HG03066 (cell line): Measurements from ENCODE around the gene TTLL11.

Experiments
- ATAC-seq: cut with Tn5 transposase; IDR thresholded peaks from one replicate; pipeline ENCODE4 v1.9.1; 2021; ENCODE audit warnings: low read depth; ENCODE audit not compliant: unreplicated experiment

TTLL11 gene

DNA sequence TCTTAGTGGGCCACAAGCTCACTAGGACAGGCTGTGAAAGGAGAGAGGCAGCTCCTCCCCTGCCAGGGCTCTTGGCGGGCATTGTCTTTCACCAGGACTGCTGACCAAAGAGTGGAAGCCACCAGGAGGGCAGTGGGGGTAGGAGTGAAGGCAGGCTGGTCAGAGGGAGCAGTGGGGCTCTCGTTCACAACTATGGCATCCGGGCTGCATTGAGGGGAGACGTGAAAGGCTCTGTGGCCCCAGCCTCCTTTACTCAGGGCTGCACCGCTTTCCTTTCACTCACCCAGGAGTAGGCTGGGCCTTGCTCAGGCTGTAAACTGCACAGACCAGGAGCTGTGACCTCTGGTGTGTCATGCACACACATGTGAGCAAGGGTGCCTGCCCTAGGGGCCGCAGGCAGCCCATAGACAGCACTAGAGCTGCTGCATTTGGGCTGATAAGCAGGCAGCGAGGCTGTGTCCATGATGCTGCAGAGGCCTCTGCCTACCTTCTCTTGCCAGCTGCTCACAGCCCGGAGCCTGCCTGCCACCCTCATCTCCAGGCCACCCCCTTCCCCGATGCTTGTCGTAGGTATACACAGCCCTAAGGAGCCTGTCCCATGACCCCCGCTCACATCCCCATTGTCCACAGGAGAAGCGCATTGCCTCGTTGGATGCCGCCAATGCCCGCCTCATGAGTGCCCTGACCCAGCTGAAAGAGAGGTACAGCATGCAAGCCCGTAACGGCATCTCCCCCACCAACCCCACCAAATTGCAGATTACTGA lies 311.2 kb downstream of the TTLL11 start:
- no peak for ATAC-seq

DNA sequence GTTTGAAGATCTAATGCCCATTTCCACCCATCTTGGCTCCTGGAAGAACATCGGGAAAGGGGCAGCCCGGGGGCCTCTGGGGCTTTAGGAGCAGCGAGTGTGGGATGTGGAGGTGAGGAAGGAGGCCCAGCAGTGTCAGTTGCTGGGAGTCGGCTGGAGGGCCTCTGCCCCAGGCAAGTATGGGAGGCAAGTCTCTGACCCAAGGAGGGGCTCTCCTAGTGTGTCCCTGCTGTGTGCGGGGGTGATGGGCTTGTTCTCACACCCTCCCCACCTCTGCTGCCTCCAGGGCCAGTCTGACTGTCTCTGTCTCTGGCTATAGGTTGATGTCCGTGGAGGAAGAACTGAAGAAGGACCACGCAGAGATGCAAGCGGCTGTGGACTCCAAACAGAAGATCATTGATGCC lies 312.0 kb downstream of the TTLL11 start:
- ATAC-seq, result no peak

DNA sequence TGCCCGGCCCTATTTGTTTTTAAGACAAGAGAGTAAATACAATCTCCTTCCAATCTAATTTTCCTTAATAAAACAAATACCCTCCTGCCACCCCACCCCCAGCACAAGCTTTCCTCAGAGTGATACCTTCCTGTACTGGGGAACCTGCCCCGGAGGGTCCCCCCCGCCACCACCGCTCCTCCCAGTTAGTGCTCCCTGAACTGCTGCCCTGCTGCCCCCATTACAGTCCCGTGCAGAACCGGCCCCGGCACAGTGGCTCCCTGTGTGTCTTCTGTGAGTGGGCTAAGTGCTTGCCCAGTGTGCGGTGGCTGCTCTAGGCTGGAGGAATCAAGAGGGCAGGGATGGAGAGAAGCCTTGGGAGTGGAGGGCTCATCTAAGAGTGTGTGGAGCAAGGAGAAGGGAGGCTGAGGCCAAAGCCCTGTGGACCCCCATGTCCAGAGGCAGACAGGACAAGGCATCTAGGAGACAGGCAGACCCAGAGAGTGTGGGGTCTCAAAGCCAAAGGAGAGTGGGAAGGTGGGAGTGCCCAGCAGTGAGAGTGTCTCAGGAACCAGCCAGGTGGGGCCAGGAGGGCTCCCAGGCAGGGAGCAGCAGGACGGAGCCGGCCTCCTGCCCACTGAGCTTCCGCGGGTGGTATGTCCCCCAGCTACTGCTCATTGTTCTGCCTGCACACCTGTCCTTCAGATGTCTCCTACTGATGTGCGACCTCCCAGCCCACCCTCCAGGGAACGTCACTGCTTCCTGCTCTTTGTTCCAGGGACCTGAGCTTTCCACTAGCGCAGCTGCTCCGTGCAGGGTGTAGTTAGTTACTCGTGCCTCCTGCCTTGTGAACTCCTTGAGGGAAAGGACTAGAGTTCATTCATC lies 312.7 kb downstream of the TTLL11 start:
- ATAC-seq, result no peak

DNA sequence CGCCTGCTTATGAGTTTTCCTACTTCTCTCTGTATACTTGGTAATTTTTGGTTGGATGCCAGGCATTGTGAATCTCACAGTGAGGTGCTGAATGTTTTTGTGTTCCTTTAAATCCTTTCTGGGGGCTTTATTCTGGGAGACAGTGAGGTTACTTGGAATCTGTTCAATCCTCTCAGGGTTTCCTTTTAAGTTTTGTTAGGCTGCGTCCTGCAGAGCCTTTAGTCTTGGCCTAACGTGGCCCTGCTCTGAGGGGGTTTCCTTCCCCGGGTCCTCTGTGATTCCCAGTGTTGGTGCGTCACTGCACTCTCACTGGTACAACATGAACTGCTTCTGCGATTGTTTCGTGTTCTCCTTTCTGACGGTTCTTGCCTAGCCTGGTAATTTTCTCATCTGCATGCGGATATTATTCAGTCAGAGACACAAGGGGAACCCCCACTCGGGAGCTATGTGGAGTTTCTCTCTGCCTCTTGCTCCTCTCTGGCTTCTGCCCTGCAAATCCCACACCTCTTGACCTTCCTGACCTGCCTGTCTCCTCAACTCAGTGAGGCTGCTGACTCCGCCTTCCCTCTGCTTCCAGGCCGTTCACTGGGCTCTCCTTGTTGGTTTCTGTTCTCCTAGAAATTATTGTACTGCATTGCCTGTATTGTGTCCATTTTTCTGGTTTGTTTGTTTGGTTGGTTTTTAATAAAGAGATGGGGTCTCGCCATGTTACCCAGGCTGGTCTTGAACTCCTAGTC lies 313.6 kb downstream of the TTLL11 start:
- ATAC-seq, result no peak

DNA sequence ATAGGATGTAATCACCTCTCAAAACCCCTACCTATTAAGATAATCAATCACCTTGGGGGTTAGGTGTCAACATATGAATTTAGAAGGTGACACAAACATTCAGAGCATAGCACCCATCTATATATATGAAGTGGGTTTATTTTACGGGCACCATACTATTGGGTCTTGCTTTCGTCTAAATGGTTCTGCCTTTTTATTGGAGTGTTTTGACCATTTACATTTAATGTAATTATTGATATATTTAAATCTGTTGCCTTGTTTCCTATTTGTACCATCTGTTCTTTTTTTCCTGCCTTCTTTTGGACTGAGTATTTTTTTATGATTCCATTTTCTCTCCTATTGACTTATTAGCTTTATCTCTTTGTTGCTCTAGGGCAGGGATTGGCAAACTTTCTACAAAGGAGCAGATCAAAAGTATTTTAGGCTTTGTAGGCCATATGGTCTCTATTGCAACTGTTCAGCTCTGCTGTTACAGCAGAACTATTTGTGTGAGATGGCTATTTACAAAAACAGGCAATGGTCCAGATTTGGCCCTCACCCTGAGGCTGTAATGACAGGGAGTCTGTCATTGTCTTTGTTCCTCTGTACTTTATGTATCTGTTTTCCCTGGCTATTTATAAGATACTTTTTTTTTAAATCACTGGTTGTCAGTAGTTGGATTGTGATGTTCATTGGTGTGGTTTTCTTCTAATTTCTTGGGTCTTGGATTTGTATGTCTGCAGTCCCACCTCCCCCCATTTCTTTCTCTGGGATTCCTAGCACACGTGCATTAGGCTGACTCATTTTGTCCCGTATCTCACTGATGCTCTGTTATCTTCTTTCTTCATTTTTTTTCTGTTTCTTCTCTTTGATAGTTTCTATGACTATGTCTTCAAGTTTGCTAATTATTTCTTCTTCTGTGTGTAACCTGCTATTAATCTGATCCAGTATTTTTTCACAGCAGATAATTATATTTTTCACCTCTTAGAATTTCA lies 314.6 kb downstream of the TTLL11 start:
- ATAC-seq, result no peak

DNA sequence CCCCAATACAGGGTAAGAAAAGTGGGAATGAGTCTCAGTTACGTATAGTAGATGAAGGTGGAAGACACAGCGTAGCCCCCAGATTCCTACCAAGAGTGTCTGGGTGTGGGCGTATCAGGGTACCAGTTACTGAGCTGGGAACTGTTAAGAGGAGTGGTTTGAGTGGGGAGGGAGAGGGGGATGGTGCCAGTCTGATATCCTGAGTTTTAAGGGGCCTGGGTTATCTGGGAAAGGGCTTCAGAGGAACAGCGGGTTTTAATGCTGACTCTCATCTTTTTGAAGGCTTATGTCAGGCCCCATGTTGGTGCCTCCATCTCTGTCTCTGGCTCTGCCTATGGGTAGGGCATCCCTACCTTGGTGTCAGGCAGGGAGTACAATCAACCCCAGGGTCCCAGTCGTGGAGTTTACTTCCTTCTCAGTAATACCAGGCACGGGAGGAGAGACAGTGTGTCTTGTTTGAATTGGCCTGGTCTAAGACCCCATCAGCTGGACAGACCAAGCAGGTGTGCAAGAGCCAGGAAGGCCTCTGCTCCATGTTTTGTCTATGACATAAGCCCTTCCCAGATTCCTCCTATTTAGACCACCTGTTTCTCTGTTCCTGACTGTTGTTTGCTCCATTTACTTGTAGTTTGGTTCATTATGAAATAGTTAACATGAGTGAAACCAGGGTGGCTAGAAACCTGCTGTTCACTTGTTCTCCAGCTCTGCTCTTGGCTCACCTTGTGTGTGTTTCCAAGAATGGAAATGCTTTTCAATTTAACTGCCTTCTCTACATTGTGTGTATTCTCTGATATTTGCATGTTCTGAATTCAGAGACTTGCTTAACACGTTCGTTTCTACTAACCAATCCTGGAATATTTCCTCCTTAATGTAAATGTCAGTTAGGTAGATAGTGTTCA lies 316.1 kb downstream of the TTLL11 start:
- no peak for ATAC-seq

DNA sequence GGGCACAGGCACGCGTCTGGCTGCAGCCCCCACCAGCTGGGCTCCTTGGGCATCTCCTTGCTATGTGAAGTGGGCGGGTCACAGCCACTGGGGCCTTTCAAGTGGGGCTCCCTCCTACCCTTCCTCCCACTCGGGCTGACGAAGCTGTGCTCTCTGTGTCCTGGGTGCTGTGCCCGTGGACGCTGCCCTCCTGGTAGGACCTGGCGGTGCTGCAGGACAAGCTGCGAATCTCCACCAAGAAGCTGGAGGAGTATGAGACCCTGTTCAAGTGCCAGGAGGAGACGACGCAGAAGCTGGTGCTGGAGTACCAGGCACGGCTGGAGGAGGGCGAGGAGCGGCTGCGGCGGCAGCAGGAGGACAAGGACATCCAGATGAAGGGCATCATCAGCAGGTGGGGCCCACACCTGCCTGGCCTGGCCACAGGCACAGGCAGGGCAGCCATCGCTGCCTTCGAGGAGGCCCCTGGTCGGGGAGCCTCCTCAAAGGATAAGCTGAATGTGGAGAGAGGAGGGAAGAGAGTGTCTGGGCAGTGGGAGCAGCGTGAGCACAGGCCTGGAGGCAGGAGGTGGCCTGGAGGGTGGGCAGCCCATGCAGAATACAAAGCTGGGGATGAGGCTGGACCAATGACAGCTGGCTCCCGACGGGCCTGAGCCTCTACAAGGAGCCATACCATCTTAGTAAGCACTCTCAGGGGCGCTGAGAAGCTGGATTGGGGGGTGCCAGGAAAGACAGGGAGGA lies 316.9 kb downstream of the TTLL11 start:
- no peak for ATAC-seq

DNA sequence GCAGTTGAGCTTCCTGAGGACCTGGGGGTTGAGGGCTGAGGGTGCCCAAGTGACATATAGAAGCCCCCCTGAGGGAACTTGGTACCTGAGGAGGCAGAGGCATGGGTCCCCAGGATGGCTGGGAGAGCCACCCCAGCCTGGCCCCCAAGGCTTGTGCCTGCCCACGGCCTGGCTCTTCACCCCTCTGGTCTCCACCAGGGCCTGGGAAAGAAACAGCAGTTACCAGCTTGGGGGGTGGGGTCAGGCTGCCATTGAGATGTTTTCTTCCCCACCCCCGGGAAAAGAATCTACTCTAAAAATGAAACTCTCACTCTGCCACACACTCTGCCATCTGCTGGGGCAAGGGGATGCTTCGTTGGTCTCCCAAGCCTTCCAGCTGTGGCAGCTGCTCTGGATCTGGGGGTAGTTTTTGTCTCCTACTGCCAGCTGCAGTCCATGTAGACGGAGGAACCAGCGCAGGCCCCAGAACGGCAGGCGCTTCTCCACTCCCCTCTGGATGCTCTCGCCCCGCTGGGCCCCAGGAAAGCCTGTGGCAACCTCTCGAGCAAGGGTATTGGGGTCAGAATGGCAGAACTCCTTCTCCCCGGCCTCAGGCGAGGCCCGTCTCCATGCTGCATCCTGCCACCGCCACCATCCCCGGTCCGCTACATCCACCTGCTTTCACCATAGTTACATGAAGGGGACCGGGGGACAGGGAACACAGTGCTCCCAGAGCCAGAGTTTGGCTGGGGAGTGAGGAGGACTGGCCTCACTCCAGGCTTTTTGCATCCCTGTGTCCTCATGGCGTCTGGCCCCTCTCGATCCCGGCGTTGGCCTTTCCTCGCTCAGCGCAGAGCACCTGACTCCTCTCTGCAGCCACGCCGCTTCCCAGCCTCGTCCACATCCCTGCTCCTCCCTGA lies 318.1 kb downstream of the TTLL11 start:
- ATAC-seq, result no peak

DNA sequence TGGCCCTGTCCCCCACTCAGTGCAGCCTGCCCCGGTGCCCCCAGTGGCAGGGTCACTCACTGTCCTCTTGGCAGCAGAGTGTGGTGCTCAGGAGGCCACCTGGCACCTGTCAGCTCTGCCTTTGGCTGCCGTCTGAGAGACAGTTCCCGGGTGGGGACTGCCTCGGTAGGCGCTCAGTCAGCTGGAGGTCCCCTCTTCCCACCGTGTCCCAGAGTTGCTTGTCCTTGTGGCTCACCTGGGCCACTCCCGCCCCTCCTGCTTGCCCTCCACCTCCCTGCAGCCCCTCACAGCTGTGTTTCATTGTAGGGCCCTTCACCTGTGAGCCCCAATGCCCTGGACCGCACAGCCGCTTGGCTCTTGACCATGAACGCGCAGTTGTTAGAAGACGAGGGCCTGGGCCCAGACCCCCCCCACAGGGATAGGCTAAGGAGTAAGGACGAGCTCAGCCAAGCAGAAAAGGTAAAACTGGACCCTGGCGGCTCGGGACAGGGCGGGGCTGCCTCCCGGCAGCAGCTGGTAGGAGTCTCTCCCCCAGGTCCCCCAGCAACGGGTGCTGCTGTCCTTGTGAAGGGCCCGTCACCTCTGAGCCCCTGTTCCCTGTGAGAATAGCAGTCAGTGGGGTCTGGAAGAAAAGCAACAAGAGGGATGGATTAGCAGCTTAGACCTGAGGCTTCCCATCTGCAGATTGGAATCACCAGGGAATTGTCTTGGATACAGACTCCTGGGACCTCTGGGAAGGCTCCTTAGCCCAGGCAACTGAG lies 319.0 kb downstream of the TTLL11 start:
- no peak for ATAC-seq

DNA sequence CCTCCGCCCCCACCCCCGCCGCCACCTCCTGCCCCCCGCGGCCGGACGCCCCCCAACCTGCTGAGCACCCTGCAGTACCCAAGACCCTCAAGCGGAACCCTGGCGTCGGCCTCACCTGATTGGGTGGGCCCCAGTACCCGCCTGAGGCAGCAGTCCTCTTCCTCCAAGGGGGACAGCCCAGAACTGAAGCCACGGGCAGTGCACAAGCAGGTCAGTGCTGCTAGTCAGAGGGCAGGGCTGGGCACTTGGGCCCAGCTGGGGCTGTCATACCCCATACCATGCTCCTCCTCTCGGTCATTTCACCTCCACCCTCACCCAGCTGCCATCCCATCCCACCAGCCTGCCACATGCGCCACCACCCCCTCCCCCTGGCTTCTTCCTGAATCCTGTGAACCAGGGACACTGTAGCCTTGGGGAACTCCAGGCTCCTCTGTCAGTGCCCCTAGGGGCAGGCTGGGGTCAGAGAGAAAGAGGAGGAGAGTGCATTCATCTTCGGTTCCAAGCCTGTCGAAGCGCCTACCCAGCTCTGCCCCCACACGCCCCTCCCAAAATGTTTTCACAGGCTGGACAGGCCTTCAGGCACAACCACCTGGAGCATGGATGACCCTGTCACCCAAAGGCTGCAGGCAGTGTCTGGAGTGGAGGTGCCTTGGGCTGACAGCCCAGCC lies 319.7 kb downstream of the TTLL11 start:
- ATAC-seq, result no peak

DNA sequence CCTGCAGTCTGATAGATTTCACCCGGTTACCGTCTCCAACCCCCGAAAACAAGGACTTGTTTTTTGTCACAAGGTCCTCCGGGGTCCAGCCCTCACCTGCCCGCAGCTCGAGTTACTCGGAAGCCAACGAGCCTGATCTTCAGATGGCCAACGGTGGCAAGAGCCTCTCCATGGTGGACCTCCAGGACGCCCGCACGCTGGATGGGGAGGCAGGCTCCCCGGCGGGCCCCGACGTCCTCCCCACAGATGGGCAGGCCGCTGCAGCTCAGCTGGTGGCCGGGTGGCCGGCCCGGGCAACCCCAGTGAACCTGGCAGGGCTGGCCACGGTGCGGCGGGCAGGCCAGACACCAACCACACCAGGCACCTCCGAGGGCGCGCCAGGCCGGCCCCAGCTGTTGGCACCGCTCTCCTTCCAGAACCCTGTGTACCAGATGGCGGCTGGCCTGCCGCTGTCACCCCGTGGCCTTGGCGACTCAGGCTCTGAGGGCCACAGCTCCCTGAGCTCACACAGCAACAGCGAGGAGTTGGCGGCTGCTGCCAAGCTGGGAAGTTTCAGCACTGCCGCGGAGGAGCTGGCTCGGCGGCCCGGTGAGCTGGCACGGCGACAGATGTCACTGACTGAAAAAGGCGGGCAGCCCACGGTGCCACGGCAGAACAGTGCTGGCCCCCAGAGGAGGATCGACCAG lies 320.4 kb downstream of the TTLL11 start:
- no peak for ATAC-seq
